GM18951 (cell line): Measurements from ENCODE around the gene TMEM52.

ENCODE experiments used
- POLR2A ChIP-seq: IDR thresholded peaks from 4 replicates; pipeline ENCODE4 v1.6.1; 2011; ENCODE audit warnings: mild to moderate bottlenecking; ENCODE audit not compliant: insufficient read length, insufficient read depth; ENCODE audit errors: extremely low read depth
- in situ Hi-C: fragments of 300-500 bp; cut with MboI; formaldehyde crosslinking; loops from one replicate; pipeline ENCODE4 v1.12.0; 2022; ENCODE audit warnings: low sequenced_read_pairs, mixed read lengths, inconsistent platforms; ENCODE audit not compliant: unreplicated experiment

Gene TMEM52

DNA sequence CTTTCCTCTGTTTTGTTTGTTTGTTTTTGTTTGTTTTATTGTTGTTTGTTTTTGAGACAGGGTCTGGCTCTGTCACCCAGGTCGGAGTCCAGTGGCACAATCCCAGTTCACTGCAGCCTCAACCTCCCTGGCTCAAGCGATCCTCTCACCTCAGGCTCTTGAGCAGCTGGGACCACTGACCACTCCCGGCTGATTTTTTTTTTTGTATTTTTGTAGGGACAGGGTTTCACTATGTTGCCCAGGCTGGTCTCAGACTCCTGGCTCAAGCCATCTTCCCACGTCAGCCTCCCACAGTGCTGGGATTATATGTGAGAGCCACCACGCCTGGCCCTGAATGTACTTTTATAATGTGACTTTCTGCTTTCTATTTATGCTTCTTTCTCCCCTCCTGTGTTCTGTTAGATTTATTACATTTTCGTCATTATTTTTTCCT, 9.0 kb downstream of the TMEM52 start:
- in situ Hi-C loops: no loop called here

DNA sequence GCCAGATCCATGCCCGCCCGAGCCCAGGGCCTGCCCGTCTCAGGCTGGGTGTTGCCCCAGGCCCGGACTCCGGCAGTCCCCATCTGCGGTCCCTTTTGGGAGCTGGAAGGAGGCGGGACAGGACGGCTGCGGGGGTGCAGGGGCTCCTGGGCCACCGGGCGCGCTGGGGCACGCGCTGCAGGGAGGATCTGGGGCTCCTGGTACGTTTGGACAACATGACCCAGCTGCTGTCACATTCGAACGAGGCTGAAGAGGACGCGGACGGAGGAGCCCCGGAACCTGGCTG, 10.6 kb downstream of the TMEM52 start:
- in situ Hi-C loops: loop anchor here (10.0 kb wide), 1 partner anchor 144 kb away; no protein-coding TSS in a partner anchor
- TF ChIP-seq POLR2A: no peak

More for the DNA sequence above, 9.0 kb downstream of the TMEM52 start:
- no peak for TF ChIP-seq POLR2A

DNA sequence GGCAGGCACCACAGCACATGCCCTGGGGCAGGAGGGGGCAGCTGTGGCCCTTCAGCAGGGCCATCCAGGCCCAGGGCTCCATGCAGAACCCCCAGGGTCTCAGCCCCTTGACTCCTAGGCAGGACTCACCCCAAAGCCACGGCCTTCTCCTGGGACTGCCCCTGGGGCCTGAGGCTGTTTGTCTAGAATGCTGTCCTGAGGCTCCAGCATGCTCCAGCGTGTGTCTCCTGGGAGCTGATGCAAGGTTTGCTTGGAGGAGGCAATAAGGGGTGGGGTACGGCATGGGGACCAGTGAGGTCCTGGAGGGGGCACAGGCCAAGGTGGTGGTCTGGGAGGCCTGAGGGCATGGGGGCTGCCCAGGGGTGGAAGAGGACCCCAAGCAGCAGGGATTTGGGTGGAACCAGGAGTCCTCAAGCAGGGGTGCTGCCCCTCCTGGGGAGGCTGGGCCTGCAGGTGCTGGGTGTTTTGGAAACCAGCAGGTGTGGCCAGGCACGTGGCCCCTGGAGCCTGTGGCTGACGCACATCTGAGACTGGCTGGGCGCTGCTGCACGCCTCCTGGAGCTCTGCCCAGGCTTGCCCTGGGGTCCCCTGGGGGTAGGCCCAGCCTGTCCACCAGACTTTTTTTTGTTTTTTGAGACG, 11.9 kb downstream of the TMEM52 start:
- in situ Hi-C loops: loop anchor here (10.0 kb wide), 1 partner anchor 142 kb away; no protein-coding TSS in a partner anchor
- no peak for TF ChIP-seq POLR2A

DNA sequence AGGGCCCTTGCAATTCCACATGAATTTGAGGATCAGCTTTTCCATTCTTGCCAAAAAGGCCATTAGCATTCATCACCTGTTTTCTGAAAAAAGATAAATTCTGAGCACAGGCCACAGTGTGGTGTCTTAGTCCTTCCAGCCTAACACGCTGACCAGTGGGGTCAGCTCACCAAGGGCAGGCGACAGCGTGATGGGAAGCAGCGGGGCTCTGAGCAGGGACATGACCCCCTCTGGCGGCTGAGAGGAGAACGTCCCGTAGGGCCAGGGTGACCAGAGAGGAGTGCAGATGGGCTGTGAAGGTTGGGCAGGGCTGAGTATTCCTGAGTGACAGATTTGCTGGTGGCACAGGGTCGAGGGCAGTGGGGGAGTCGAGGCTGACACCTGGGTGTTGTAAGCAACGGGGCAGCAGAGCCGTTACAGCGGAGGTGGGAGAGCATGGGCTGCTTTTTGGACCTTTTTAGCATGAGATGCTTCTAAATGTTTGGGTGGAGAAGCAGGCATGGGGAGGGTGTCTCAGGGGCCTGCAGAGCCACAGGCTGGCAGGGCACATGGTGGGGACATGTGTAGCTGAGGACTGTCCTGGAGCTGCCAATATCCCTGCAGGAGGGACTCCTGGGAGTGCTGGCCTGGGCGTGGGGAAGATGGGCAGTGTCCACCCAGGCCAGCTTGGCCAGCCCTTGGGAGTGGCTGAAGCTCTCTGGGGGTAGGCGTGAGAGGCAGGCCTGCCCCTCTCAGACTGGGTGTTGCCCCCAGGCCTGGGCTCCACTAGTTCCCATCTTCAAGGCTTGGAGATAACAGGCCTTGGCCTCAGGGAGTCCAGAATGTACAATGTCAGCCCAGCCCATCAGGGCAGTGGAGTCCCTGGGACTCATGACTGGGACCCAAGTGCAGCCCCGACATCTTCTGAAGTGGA, 12.6 kb downstream of the TMEM52 start:
- TF ChIP-seq POLR2A: no peak
- in situ Hi-C loops: loop anchor here (10.0 kb wide), 1 partner anchor 142 kb away; no protein-coding TSS in a partner anchor

DNA sequence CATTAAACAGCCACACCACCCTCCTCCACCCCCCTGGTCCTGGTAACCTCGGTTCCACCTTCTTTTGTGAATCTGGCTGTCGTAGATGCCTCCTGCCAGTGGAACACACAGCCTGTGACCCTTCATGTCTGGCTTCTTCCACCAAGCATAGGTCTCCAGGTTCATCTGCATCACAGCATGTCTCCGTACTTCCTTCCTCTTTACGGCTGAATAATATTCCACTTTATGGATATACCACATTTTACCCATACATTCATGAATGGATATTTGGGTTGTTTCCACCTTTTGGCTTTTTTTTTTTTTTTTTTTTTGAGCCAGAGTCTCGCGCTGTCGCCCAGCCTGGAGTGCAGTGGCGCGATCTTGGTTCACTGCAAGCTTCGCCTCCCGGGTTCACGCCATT, 15.9 kb downstream of the TMEM52 start:
- in situ Hi-C loops: loop anchor here (10.0 kb wide), 1 partner anchor 138 kb away; no protein-coding TSS in a partner anchor
- TF ChIP-seq POLR2A: no peak

DNA sequence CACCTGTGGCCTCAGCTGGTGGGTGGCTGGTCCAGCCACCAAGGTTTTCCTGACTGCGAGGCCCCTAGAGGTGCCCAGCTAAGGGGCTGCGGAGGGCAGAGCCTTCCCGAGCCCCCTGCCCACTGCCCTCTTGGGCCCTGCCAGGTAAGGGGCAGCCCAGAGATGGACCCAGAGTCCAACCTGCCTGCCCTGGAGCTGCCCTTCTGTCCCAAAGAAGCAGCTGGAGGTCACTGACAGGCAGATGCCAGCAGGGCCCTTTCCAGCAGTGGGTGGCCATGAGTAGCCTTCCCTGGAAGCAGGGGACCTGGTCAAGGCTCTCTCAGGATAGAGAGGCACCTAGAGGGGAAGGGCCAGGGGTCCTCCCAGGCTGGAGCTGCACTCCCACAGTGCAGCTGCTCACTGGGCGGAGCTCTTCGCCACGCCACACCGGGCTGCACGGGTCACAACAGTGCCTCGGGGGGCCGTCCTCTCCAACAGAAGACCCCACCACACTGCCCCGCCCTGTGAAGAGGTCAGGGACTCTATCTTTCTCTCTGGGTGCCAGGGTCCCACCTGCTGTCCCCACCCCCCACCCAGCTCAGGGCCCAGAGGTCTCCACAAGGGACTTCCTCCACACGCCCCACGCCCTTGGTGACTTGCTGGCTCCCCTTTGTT, 17.3 kb downstream of the TMEM52 start:
- TF ChIP-seq POLR2A: no peak
- in situ Hi-C loops: loop anchor here (10.0 kb wide), 1 partner anchor 137 kb away; no protein-coding TSS in a partner anchor

DNA sequence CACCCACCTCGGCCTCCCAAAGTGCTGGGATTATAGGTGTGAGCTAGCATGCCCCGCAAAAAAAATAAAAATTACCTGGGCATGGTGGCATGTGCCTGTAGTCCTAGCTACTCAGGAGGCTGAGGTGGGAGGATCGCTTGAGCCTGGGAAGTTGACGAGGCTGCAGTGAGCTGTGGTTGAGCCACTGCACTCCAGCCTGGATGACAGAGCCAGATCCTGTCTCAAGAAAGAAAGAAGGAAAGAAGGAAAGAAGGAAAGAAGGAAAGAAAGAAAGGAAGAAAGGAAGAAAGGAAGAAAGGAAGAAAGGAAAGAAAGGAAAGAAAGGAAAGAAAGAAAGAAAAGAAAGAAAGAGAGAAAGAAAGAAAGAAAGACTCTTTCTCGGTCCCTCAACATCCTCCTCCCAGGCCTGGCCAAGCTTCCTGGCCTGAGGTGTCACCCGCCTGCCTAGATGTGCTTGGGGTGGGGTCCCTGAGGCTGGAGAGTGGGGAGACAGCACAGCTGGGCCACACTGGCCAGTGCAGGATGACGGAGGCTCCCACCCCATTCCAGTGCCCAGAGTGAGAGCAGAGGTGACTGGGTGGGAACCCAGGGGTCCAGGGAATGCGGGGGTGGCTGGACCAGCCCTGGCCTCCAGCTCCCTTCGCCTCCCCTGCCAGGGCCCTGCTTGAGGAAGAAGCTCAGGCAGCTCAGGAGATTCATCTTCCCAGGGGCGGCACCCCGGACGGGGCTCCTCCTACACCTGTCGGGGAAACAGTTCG, 18.0 kb downstream of the TMEM52 start:
- TF ChIP-seq POLR2A: no peak
- in situ Hi-C loops: loop anchor here (10.0 kb wide), 1 partner anchor 136 kb away; no protein-coding TSS in a partner anchor

DNA sequence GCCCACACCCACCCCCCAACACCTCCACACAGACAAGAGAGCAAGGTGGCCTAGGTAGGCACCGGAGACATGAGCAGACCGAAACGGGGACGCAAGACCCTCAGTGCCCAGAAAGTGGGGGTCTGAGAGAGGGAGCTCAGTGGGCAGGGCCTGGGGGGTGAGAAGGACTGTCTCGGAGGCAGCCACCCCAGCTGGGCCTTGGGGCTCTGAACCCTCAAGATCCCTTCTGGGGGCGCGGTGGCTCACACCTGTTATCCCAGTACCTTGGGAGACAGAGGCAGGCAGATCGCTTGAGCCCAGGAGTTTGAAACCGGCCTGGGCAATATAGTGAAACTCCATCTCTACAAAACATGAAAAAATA, 19.1 kb downstream of the TMEM52 start:
- TF ChIP-seq POLR2A: no peak
- in situ Hi-C loops: loop anchor here (10.0 kb wide), 1 partner anchor 135 kb away; no protein-coding TSS in a partner anchor

DNA sequence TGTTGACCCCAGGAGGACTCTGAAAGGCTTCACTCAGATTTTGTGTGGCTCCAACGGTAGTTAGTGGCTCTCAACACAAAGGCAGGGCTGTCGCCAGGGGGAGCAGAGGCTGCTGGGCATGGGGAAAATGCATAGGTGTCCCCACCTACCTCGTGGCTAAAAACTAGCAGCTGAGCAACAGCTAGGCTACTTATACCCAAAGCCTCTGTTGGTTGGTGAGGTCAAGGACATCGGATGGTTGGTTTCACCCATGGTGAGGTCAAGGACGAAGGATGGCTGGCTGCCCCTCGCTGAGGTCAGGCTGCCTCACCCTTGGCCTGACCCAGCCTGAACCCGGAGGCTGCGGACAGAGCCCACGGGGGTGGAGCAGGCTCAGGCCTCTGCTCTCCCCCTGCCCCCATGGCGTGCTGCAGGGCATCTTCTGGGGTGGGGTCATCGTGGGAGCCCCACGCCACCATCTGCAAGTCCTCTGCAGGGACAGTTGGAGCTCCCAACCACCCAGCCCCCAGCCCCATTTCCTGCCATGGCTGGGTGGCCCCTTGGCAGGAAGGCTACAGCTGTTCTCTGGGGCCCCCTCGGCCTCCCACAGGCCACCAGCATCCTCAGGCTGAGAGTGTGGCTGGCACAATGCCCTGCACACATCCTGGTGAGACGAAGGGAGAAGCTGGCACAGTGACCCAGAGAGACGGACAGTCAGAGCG, 19.7 kb downstream of the TMEM52 start:
- TF ChIP-seq POLR2A: no peak

DNA sequence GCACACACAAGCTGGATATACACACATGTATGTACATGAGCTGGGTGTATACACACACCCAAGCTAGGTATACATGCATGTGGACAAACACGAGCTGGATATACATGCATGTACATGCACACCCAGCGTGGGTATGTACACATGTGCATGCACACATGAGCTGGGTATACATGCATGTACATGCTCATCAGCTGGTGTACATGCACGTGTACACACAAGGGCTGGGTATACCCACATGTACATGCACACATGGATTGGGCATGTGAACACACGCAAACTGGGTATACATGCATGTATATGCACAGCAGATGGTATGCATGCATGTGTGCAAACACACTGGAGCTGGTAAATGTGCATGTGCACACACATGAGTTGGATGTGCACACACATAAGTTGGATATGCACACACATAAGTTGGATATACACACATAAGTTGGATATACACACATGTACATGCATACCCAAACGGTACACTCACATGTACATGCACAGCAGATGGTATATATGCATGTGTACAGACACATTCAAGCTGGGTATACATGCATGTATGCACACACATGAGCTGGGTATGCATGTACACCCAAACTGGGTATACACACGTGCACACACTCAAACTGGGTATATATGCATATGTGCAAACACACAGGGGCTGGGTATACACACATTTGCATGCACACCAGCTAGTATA, 20.7 kb downstream of the TMEM52 start:
- TF ChIP-seq POLR2A: no peak
- in situ Hi-C loops: no loop called here

More for the DNA sequence above, 19.7 kb downstream of the TMEM52 start:
- in situ Hi-C loops: no loop called here

DNA sequence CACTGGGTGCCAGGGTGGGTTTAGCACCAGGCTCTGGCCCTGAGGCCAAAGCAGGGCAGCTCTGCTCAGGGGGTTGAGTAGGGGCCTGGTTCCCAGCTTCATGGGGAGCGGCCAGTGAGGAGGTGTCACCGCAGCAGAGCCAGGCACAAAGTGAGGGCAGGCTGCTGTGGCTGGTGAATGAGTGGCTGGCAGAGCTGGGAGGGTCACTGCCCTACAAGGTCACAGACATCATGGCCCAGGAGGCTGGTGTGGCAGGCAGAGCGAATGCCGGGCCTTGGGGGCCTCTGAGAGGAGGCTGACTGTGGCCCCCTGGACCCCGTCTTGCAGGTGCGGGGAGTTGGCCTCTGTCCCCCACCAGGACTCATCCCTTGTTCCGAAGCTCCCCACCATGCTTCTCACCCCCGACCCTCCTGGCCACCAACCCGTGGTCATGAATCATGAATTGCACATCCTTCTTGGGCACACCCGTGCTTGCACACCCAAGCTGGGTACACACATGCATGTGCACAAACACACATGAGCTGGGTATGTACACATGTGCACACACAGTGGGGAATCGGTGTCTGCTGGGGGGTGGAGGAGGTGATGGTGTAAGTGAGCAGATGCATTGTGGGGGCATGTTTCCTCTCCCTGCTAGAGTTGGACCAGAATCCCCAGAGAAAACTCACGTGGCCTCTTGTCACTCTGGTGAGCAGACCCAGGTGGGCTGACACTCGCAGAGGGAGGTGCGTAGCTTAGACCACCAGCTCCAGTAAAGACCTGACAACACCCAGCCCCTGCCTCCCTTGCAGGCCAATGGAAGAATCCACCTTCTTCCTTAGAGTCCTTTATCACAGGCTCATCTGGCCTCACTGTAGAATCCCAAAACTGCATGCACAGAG, 23.4 kb downstream of the TMEM52 start:
- no peak for TF ChIP-seq POLR2A
- in situ Hi-C loops: no loop called here

DNA sequence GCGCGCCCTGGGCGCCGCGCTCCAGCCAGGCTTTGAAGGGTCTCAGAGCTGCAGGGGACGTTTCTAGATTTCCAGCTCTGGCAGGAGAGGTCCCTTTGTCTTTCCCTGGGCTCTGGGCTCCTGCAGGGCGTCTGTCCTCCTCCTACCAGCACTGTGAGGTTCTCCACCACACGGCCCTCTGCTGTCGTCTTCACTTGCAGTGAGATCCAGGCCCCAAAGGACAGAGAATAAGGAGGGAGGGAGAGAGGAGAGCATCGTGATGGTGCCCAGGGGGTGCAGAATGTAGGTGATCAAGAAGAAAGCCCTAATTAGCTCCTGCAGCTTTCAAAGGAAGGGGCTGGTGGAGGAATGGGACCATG, 24.0 kb downstream of the TMEM52 start:
- no peak for TF ChIP-seq POLR2A
- in situ Hi-C loops: no loop called here
